Testis (tissue), 2 donors: ENCODE data around the gene CADM1.

Source experiments
- POLR2A ChIP-seq: fragments of 450-650 bp; IDR thresholded peaks from one replicate; pipeline ENCODE4 v1.6.1; 2017; ENCODE audit warnings: antibody characterized with exemption, mild to moderate bottlenecking, moderate library complexity
- TF ChIP-seq, protein P1 (sequence below), 3 experiments: fragments of 450-650 bp in 2 of 3; fragments of 200-600 bp in 1 of 3; sonication (generic) in 1 of 3; IDR thresholded peaks; one replicate each; pipeline ENCODE4 v1.5.1; 2016 to 2019; ENCODE audit warnings: antibody characterized with exemption in 3 of 3, mild to moderate bottlenecking in 2 of 3, moderate library complexity in 1 of 3

DNA sequence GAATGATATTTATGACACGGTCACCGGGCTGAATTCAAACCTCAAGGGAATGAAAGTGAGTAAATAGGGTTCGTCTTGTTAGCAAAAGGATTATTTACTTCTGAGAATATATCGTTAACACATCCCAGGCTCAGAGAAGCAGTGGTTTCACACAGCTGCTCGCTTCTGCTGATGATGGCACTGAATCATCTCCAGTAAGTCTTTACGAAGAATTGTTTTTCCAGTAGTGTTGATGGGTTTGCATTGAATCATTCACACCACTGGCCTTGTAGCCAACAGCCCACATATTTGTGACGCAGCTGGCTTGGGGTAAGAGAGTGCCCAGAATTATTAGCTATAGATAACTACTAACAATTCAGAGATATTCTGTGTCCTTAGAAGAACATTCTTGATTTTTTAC is 236.3 kb downstream of the CADM1 start:
- TF ChIP-seq, protein P1, sequence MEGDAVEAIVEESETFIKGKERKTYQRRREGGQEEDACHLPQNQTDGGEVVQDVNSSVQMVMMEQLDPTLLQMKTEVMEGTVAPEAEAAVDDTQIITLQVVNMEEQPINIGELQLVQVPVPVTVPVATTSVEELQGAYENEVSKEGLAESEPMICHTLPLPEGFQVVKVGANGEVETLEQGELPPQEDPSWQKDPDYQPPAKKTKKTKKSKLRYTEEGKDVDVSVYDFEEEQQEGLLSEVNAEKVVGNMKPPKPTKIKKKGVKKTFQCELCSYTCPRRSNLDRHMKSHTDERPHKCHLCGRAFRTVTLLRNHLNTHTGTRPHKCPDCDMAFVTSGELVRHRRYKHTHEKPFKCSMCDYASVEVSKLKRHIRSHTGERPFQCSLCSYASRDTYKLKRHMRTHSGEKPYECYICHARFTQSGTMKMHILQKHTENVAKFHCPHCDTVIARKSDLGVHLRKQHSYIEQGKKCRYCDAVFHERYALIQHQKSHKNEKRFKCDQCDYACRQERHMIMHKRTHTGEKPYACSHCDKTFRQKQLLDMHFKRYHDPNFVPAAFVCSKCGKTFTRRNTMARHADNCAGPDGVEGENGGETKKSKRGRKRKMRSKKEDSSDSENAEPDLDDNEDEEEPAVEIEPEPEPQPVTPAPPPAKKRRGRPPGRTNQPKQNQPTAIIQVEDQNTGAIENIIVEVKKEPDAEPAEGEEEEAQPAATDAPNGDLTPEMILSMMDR (IDR thresholded peaks at IDR 0.05), result no peak
- TF ChIP-seq POLR2A, result no peak
